Esophagus squamous epithelium (tissue), 5 donors: ENCODE measurements around the gene MRPL20. TPM values are rescaled to one million over a fixed set of nuclear protein-coding genes. Genes with fewer than 3 reads are reported as not detected.

ENCODE experiments used
- DNase-seq: peaks from one replicate; lab custom pipeline; 2025; lab: John Stamatoyannopoulos, UW
- H3K27ac ChIP-seq, 4 donors: fragments of 200-600 bp; sonication (generic); one replicate each; pipeline ENCODE4 v1.5.1; 2016 to 2019; ENCODE audit warnings: mild to moderate bottlenecking in 1 of 4
- H3K27me3 ChIP-seq, 4 donors: fragments of 200-600 bp; sonication (generic); 1 replicate in 3 of 4; 2 replicates in 1 of 4; pipeline versions ENCODE4 v1.5.1 to v1.6.0; 2017 to 2021; ENCODE audit warnings: antibody characterized with exemption in 1 of 4
- H3K36me3 ChIP-seq, 3 donors: fragments of 200-600 bp; sonication (generic); one replicate each; pipeline ENCODE4 v1.5.1; 2016 to 2019
- H3K4me1 ChIP-seq, 3 donors: fragments of 200-600 bp; sonication (generic); one replicate each; pipeline ENCODE4 v1.5.1; 2017 to 2019
- H3K4me3 ChIP-seq, 4 donors: fragments of 200-600 bp; sonication (generic); 1 replicate in 3 of 4; 2 replicates in 1 of 4; pipeline ENCODE4 v1.5.1; 2016 to 2019; ENCODE audit warnings: mild to moderate bottlenecking in 2 of 4, moderate library complexity in 1 of 4
- H3K9me3 ChIP-seq, 3 donors: fragments of 200-600 bp; sonication (generic); one replicate each; pipeline ENCODE4 v1.5.1; 2016 to 2019
- CTCF ChIP-seq, 6 experiments: fragments of 450-650 bp in 4 of 6; fragments of 200-600 bp in 2 of 6; sonication (generic) in 2 of 6; IDR thresholded peaks; one replicate each; pipeline ENCODE4 v1.5.1; 2016 to 2019; ENCODE audit warnings: antibody characterized with exemption in 6 of 6, mild to moderate bottlenecking in 4 of 6, moderate library complexity in 4 of 6
- POLR2A ChIP-seq, 4 donors: fragments of 450-650 bp; IDR thresholded peaks; one replicate each; pipeline ENCODE4 v1.6.1; 2017; ENCODE audit warnings: antibody characterized with exemption in 4 of 4, mild to moderate bottlenecking in 4 of 4, moderate library complexity in 3 of 4
- WGBS, 2 donors: methylation state at CpG; one replicate each; pipeline ENCODE4 v1.1.5; 2018; 5-methylcytosine and 5-hydroxymethylcytosine counted together
- intact Hi-C: fragments of 100-400 bp; cut with DNase I; formaldehyde crosslinking; loops from one replicate; pipeline ENCODE4 v1.15.0; 2022
- total RNA-seq, 4 donors: library from RNA; depleted of rRNA; stranded (reverse); fragments of >200 nt; gene quantifications; one replicate each; pipeline ENCODE4 v1.1.0, GENCODE V29; 2016
- donor health status: DM: yes; HTN: yes; CAD: no.

Gene MRPL20
- total RNA-seq, 4 donors from 2014 or later: 98.0 to 157 (median 116) TPM

GRCh38 chr1:1432951-1433803 is 26.1 kb upstream of the MRPL20 start:
- TF ChIP-seq CTCF (IDR thresholded peaks at IDR 0.05): no peak
- TF ChIP-seq POLR2A (IDR thresholded peaks at IDR 0.05): peak in 2 of 4 donors; percentile 26 to 64
- intact Hi-C loops: no loop called here
- Histone ChIP-seq H3K9me3 (no peaks in the 10 kb centered on the region), H3K4me1 (peaks cover 77 to 99% (median 82%) of the 10 kb centered on the region in 3 donors), H3K27ac (peak overlapping the region; percentile 93 to 97 (median 96)), H3K4me3 (peak overlapping the region in 3 of 4 donors; percentile 53 to 75 (median 70)), H3K27me3 (peaks cover 0 to 23% (median 0%) of the 10 kb centered on the region in 4 donors), H3K36me3 (peaks cover 0 to 3% (median 0%) of the 10 kb centered on the region in 3 donors)
- DNase-seq: no peak
- WGBS, 2 donors: 0 to 25% methylated on average over 1 to 5 of the region's 34 CpGs

- H3K27ac ChIP-seq: peak overlapping the region; percentile 93 to 97 (median 96)
- peaks cover 71 to 96% (median 75%) of the 10 kb centered on the region in 3 donors for H3K4me1 ChIP-seq
- peak overlapping the region in 3 of 4 donors; percentile 53 to 75 (median 70) for H3K4me3 ChIP-seq
- DNase-seq: no peak
- intact Hi-C loops: no loop called here
- peaks cover 0 to 1% (median 0%) of the 10 kb centered on the region in 3 donors for H3K36me3 ChIP-seq
- peaks cover 0 to 27% (median 0%) of the 10 kb centered on the region in 4 donors for H3K27me3 ChIP-seq
- H3K9me3 ChIP-seq: no peaks in the 10 kb centered on the region
- no peak for TF ChIP-seq POLR2A (IDR thresholded peaks at IDR 0.05)
- no peak for TF ChIP-seq CTCF (IDR thresholded peaks at IDR 0.05)
- WGBS, 2 donors: 48% methylated on average over 12 of the region's 28 CpGs; no CpG with 5 or more reads in 1 of the 2 donors
Observed at GRCh38 chr1:1432274-1432950, 25.3 kb upstream of the MRPL20 start.

- TF ChIP-seq CTCF (IDR thresholded peaks at IDR 0.05) (no peak), POLR2A (IDR thresholded peaks at IDR 0.05) (no peak)
- no peaks in the 10 kb centered on the region for H3K36me3 ChIP-seq
- H3K27me3 ChIP-seq: peaks cover 0 to 28% (median 0%) of the 10 kb centered on the region in 4 donors
- H3K27ac ChIP-seq: peak overlapping the region; percentile 93 to 97 (median 96)
- no peaks in the 10 kb centered on the region for H3K9me3 ChIP-seq
- intact Hi-C loops: no loop called here
- peaks cover 66 to 96% (median 72%) of the 10 kb centered on the region in 3 donors for H3K4me1 ChIP-seq
- WGBS, 2 donors: 17% methylated on average over 1 of the region's 5 CpGs; no CpG with 5 or more reads in 1 of the 2 donors
- DNase-seq: no peak
- no peak overlapping the region for H3K4me3 ChIP-seq
Observed at GRCh38 chr1:1431845-1432273, 24.8 kb upstream of the MRPL20 start.

GRCh38 chr1:1430992-1431844 is 24.1 kb upstream of the MRPL20 start:
- H3K27ac ChIP-seq: peak overlapping the region; percentile 93 to 97 (median 96)

More at GRCh38 chr1:1430992-1431844, 24.1 kb upstream of the MRPL20 start:
- no peak for DNase-seq
- no peak for TF ChIP-seq CTCF (IDR thresholded peaks at IDR 0.05)
- TF ChIP-seq POLR2A (IDR thresholded peaks at IDR 0.05): no peak
- peaks cover 59 to 96% (median 70%) of the 10 kb centered on the region in 3 donors for H3K4me1 ChIP-seq
- H3K27me3 ChIP-seq: peaks cover 0 to 28% (median 0%) of the 10 kb centered on the region in 4 donors
- H3K9me3 ChIP-seq: no peaks in the 10 kb centered on the region
- 44 to 63% methylated on average over 3 to 9 of the region's 18 CpGs for WGBS, 2 donors
- no peaks in the 10 kb centered on the region for H3K36me3 ChIP-seq
- H3K4me3 ChIP-seq: peak overlapping the region in 3 of 4 donors; percentile 15 to 50 (median 22)
- intact Hi-C loops: no loop called here
